ENCODE results near the gene FGD2.
"Not testable (repeated sequence)": the region's sequence is repeated elsewhere in the genome, so short reads cannot be mapped to it uniquely, and the experiment has no call there.

The FGD2 gene

GRCh38 chr6:37047689-37048402, 42.4 kb downstream of the FGD2 start:
- DNase-seq = peak; percentile 47

- DNase-seq = no peak
Measured at GRCh38 chr6:37048403-37048850, 43.0 kb downstream of the FGD2 start.

GRCh38 chr6:37048851-37049757, 43.6 kb downstream of the FGD2 start:
- DNase-seq = peak; percentile 80

- no peak for DNase-seq
Measured at GRCh38 chr6:37049758-37050044, 44.2 kb downstream of the FGD2 start.

DNA sequence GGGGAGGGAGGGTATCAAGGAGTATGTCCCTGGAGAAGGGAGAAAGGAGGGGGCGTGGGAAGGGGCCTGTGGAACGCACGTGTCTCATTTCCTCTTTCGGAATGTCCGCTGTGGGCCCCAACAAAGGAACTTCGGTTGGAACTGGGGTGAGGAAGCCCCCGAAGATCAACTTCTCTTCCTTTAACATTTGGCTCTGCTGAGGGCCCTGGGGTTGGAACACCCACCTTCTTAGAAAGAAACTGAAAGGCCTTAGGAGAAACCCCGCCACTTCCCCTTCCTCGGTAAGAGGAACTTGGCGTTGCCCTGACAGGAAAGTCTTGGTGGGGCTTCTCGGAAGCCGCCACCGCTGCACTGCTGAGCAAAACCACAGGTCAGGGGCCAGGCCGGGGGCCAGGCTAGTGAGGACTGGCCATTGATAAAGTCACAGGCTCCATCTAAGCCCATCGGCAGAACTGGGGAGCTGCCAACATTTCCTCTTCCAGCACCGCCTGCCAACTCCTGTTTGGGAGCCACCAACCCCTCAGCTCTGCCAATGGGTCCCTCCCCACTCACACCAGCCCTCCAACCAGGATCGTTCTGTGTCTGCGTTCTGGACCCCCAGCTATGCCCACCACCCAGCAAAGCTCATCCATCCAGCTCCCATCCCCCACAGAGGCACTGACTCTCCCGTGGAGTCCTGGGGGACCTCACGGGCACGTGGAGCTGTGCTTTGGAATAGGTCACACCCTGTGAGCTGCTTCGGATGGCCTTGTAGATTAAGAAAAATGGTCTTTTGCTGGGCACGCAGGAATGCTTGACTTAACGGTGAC, 44.8 kb downstream of the FGD2 start:
- peak; percentile 70 for DNase-seq

GRCh38 chr6:37050854-37051137, 45.3 kb downstream of the FGD2 start:
- no peak for DNase-seq

GRCh38 chr6:37051138-37052026, 45.9 kb downstream of the FGD2 start:
- peak; percentile 91 for DNase-seq

DNA sequence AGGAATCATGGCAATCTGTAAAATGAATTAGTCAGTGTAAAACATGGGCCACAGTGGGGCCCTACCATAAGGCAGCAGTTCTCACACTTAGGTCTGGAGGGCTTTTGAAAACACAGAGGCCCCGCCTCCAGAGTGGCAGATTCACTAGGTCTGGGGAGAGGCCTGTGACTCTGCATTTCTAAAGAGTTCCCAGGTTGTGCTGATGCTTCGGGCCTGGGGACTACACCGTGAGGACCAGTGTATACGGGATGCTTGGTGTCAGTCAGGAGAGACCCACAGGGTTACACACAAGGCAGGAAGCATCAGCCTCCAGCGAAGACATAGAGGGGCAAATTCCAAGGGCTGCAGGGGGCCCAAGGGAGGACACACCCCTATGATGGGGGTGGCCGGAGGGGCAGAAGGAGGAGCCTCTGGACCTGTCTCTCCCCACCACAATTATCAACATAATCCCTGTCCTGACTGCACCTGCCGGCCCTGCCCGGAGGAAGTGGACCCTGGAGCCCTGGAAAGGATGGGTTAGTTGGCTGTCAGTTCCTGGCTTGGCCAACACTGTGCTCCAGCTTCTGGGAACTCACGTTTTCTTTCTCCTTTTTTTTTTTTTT, 46.7 kb downstream of the FGD2 start:
- peak; percentile 39 for DNase-seq

GRCh38 chr6:37053683-37054082, 48.2 kb downstream of the FGD2 start:
- DNase-seq = no peak

DNA sequence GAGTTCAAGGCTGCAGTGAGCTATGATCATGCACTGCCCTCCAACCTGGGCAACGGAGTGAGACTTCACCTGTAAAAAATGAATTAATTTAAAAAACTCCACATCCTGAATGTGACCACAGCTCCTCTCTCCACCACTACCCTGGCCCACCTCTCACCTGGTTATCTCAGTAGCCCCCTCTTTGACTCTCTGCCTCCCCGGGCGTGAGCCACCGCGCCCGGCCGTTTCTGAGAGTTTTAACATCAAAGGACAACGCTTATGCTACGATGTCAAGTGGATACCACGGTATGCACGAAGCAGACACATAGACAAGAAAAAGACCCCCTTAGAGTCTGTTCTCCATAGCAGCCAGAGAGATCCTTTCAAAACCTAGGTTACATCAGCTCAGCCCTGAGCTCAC, 48.7 kb downstream of the FGD2 start:
- DNase-seq = no peak

GRCh38 chr6:37054580-37054979, 49.1 kb downstream of the FGD2 start:
- DNase-seq = no peak

- DNase-seq = no peak
Measured at GRCh38 chr6:37056112-37056403, 50.6 kb downstream of the FGD2 start.

- no peak for DNase-seq
Measured at GRCh38 chr6:37056439-37057127, 51.1 kb downstream of the FGD2 start.

DNA sequence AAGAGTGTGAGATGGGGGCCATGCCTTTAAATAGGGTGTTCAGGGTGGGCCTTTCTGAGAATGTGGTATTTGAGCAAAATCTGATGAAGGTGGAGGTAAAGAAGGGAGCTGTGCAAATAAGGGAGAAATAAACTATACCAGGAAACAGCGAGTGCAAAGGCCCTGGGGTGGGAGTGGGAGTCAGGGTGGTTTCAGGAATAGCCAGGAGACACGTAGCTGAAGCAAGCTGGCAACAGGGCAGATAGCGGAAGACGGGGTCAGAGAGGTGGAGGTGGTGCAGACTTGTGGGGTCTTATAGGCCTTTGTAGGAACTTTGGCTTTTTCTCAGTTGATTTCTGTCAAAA, 51.6 kb downstream of the FGD2 start:
- DNase-seq = no peak

- DNase-seq = no peak
Measured at GRCh38 chr6:37057678-37058077, 52.2 kb downstream of the FGD2 start.

DNA sequence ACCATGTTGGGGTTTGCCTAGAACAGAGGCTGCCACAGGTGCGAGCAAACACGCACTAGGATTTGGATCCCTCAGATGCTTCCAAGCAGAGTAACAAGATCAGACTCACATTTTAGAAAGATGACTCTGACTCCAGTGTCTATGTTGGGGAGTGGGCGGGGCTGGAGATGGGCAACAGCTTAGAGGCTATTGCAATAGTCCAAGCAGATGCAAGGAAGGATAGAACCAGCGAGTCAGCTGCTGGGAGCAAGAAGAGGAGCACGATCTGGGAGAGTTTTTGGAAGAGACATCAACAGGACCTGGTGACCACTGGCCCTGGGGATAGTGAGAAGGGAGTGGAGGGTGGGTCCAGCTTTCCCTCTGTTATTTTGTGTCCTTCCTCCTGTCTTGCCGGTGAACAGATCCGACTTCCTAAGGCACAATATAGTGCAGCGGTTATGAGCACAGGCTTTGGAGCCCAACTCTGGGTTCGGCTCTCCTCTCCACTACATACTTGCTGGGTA, 52.7 kb downstream of the FGD2 start:
- no peak for DNase-seq

DNA sequence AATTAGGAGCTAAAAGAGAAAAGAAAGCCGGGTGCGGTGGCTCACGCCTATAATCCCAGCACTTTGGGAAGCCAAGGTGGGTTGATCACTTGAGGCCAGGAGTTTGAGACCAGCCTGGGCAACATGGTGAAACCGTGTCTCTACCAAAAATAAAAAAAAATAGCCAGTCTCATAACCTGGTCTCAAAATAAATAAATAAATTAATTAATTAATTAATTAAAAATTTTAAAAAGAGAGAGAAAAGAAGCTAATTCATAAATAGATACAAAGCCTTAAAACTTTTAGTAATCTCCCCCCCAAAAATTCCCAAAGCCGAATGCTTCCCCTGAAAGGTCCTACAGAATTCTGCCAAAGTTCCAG, 53.5 kb downstream of the FGD2 start:
- DNase-seq = not testable (repeated sequence)

- no peak for DNase-seq
Measured at GRCh38 chr6:37059344-37060194, 54.1 kb downstream of the FGD2 start.

GRCh38 chr6:37060195-37060559, 54.7 kb downstream of the FGD2 start:
- DNase-seq = no peak

DNA sequence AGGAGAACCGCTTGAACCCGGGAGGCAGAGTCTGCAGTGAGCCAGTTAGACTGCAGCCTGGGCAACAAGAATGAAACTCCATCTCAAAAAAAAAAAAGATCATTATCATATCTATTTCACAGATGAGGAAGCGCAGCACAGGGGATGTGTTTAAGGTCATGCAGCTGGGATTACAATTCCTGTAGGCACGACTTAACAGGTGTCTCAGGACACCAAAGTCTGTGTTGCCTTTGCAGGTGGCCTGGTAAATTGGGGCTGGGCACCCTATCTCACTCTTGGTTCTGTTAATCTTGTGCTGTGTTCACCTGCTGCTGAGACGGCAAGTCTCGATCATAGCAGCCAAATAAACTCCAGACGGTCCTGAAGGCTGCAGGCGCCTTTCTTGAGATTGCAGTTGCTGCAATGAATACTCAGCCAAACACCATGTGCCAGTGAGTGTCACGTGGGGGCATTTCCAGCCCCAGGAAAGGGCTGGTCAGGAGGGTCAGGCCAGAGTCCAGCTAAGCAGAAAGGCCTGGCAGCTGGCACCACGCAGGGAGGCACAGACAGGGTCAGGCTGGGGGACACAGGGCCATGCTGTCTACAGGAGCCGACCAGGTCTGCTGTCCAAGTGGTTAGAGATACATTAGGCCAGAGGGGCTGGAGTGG, 55.8 kb downstream of the FGD2 start:
- DNase-seq = no peak

All from stimulated activated CD4-positive, alpha-beta T cell treated with anti-CD3 and anti-CD28 coated beads, Interleukin-1b, Interleukin-23, amount 100 ng/mL, for 48 hours (primary cell).